LNCaP clone FGC (cell line): ENCODE results near the gene RASGRP3.
A peak's percentile ranks its signal among the peaks of the same experiment; 100 is the strongest.

Source experiments
- DNase-seq: peaks from one replicate; pipeline ENCODE4 v3.0.0-alpha.2; 2011; ENCODE audit warnings: low read depth
- H3K4me3 ChIP-seq: 2 replicates; pipeline ENCODE4 v1.5.1; 2011; ENCODE audit warnings: mild to moderate bottlenecking, low read depth, low read length, control low read depth
- CTCF ChIP-seq: IDR thresholded peaks from 2 replicates; pipeline ENCODE4 v1.5.1; 2012; ENCODE audit warnings: mild to moderate bottlenecking; ENCODE audit not compliant: control insufficient read depth, insufficient read depth; ENCODE audit errors: extremely low read depth

Gene RASGRP3

GRCh38 chr2:33598561-33599174 lies 122.2 kb downstream of the RASGRP3 start:
- H3K4me3 ChIP-seq: peak overlapping the region; percentile 99
- DNase-seq: no peak
- TF ChIP-seq CTCF: no peak

- peak; percentile 89 for DNase-seq
- peak; percentile 16; the same call in 1 of the 2 replicates for TF ChIP-seq CTCF
- peak within 1 kb of the TSS; percentile 99 for H3K4me3 ChIP-seq
Observed at GRCh38 chr2:33599175-33599942, 122.9 kb downstream of the RASGRP3 start, which contains the start of gene FAM98A. Gene FAM98A, minus strand, starts transcription at chr2:33599299. Its CDS starts 78 bp downstream, at chr2:33599221.

- no peak for TF ChIP-seq CTCF
- H3K4me3 ChIP-seq: peak overlapping the region; percentile 99
- DNase-seq: no peak
Observed at GRCh38 chr2:33599943-33600192, 123.4 kb downstream of the RASGRP3 start.

- no peak overlapping the region for H3K4me3 ChIP-seq
- no peak for DNase-seq
- no peak for TF ChIP-seq CTCF
Observed at GRCh38 chr2:33602201-33602830, 125.9 kb downstream of the RASGRP3 start.

GRCh38 chr2:33603416-33603815 lies 127.0 kb downstream of the RASGRP3 start:
- no peak overlapping the region for H3K4me3 ChIP-seq
- DNase-seq: no peak

GRCh38 chr2:33605056-33605455 lies 128.6 kb downstream of the RASGRP3 start:
- H3K4me3 ChIP-seq: no peak overlapping the region
- no peak for TF ChIP-seq CTCF

More at GRCh38 chr2:33603416-33603815, 127.0 kb downstream of the RASGRP3 start:
- TF ChIP-seq CTCF: no peak

More at GRCh38 chr2:33605056-33605455, 128.6 kb downstream of the RASGRP3 start:
- DNase-seq: no peak
